Activated naive CD8-positive, alpha-beta T cell (primary cell): ENCODE data around the gene PTGES.
"Not testable (repeated sequence)": the region's sequence is repeated elsewhere in the genome, so short reads cannot be mapped to it uniquely, and the experiment has no call there.

Experiments
- H3K27ac Mint-ChIP-seq: one replicate; pipeline ENCODE4 v1.8.0; 2021; ENCODE audit warnings: mixed read lengths
- H3K27me3 Mint-ChIP-seq: one replicate; pipeline ENCODE4 v1.8.0; 2021; ENCODE audit warnings: mixed read lengths
- H3K36me3 Mint-ChIP-seq: one replicate; pipeline ENCODE4 v1.8.0; 2021; ENCODE audit warnings: mixed read lengths
- H3K4me1 Mint-ChIP-seq: one replicate; pipeline ENCODE4 v1.8.0; 2021; ENCODE audit warnings: low read depth, mixed read lengths
- H3K4me3 Mint-ChIP-seq: one replicate; pipeline ENCODE4 v1.8.0; 2021; ENCODE audit warnings: mild to moderate bottlenecking, mixed read lengths
- H3K9me3 Mint-ChIP-seq: one replicate; pipeline ENCODE4 v1.8.0; 2021; ENCODE audit warnings: low read depth, mixed read lengths

The PTGES gene

DNA sequence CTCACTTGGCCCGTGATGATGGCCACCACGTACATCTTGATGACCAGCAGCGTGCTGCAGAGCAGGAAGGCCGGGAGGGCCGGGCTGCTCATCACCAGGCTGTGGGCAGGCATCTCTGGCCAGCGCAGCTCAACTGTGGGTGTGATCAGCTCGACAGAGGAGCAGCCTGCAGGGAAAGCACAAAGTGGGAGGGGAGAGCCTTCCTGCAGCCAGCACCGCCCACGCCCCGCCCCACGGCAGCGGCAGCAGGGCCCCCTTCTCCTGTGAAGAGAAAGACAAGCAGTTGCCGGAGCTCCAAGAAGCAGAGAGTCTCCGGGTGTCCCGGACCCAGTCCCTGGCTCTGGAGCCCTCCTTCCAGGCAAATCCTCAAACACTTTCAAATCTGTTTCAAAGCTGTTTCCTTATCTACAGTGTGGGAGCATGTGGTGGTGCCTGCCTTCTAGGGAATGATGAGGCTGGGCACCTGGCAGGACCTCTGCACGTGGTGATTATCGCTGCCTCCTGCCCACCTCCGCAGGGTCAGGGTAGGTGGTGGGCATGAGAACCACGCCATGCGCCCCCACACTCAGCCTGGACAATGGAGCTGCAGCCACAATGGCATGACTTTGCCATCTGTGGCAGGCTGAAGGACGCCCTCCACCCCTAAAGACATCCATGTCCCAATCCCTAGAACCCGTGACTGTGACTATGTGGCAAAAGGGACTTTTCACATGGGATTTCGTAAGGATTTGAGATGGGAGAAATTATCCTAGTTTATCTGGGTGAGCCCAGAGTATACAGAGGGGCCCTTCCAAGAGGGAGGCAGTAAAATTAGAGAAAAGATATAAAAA lies at the start of gene PTGES:
TSS of gene PTGES (minus strand) at position 143 of the 830 bp plus-strand sequence. CDS start at position 113, 30 bp downstream.
- no peaks in the 10 kb centered on the region for H3K36me3 Mint-ChIP-seq
- no peak within 1 kb of the TSS for H3K27ac Mint-ChIP-seq
- peaks cover 28% of the 10 kb centered on the region for H3K4me1 Mint-ChIP-seq
- H3K4me3 Mint-ChIP-seq = peak within 1 kb of the TSS; percentile 20
- H3K27me3 Mint-ChIP-seq = peaks cover 2% of the 10 kb centered on the region
- H3K9me3 Mint-ChIP-seq = no peaks in the 10 kb centered on the region

DNA sequence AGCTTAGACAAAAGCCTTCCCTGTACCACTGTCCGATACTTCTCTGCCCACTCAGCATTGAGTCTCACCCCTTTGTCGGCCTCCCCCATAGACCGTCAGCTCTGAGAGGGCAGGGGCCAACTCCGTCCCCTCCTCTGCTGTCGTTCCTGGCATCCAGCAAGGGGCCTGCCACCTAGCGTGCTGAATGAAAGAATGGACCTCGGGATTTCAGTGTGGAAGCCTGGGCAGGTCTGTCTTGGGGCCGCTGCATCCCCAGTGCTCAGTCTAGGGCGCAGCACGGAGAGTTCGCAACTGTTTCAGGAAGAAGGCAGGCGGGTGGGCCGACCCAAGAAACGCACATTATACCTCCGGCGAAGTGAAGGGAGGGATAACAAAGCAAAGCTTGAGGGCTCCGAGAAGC lies 48.7 kb upstream of the PTGES start:
- Mint-ChIP-seq H3K27ac (no peak overlapping the region), H3K4me1 (peaks cover 22% of the 10 kb centered on the region), H3K27me3 (no peaks in the 10 kb centered on the region), H3K4me3 (peak overlapping the region; percentile 51), H3K36me3 (peaks cover 3% of the 10 kb centered on the region), H3K9me3 (no peaks in the 10 kb centered on the region)

DNA sequence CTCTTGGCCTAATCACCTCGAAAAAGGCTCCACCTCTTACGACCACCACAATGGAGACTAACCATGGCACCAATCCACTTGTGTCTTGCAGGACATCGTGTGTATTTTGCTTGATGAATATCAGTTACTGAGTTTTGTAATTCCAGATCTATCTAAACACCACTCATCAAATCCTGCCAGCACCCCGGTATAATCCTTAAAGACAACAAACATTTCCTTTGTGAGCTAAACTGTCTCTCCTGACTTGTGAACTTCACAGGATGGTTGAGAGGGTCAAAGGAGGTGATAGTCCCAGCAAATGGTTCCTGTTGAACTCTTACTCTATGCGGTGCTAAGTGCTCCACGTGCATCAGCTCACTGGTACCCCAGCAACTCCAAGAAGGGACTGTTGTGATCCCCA lies 46.1 kb upstream of the PTGES start:
- Mint-ChIP-seq H3K4me1 (peaks cover 5% of the 10 kb centered on the region), H3K27me3 (no peaks in the 10 kb centered on the region), H3K36me3 (no peaks in the 10 kb centered on the region), H3K9me3 (no peaks in the 10 kb centered on the region), H3K4me3 (no peak overlapping the region), H3K27ac (no peak overlapping the region)

DNA sequence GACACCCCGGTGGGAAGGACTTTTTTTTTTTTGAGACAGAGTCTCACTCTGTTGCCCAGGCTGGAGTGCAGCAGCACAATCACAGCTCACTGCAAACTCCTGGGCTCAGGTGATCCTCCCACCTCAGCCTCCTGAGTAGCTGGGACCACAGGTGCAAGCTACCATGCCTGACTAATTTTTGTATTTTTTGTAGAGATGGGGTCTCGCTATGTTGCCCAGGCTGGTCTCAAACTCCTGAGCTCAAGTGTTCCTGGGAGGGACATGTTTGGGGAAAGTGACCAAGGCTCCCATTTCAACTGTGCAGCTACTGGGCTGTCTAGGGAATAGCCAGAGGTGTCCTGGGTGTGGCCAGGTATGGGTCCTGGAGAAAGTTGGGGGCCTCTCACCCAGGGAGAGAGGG lies 43.2 kb upstream of the PTGES start:
- H3K4me1 Mint-ChIP-seq, H3K4me3 Mint-ChIP-seq, H3K36me3 Mint-ChIP-seq, H3K9me3 Mint-ChIP-seq, H3K27ac Mint-ChIP-seq, H3K27me3 Mint-ChIP-seq: not testable (repeated sequence)

DNA sequence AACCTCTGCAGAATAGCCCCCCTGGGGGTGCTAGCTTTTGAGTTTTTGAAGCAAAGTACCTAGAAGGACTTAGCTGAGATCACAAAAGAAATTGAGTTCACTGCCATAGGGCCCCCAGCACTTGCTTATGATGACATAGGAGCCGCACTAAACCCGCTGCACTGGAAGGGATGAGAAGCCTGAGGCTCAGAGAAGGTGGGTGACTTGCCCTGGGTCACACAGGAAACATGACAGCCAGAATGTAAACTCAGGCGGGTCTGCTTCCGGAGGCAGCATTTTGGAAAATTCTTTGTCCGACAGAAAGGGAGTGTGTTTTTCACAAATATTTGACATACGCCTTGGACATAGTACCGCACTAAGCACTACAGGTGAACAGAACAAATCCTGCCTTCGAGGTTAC lies 41.7 kb upstream of the PTGES start:
- Mint-ChIP-seq H3K9me3 (no peaks in the 10 kb centered on the region), H3K4me1 (peaks cover 5% of the 10 kb centered on the region), H3K27ac (no peak overlapping the region), H3K27me3 (no peaks in the 10 kb centered on the region), H3K36me3 (no peaks in the 10 kb centered on the region), H3K4me3 (no peak overlapping the region)

DNA sequence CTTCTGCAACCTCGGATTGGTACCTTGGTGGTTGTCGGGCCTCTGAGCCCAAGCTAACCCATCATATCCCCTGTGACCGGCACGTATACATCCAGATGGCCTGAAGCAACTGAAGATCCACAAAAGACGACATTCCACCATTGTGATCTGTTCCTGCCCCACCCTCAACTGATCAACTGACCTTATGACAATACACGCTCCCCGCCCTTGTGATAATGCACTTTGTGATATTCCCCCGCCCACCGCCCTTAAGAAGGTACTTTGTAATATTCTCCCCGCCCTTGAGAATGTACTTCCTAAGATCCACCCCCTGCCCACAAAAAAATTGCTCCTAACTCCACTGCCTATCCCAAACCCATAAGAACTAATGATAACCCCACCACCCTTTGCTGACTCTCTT lies 33.6 kb upstream of the PTGES start:
- H3K27ac Mint-ChIP-seq = no peak overlapping the region

DNA sequence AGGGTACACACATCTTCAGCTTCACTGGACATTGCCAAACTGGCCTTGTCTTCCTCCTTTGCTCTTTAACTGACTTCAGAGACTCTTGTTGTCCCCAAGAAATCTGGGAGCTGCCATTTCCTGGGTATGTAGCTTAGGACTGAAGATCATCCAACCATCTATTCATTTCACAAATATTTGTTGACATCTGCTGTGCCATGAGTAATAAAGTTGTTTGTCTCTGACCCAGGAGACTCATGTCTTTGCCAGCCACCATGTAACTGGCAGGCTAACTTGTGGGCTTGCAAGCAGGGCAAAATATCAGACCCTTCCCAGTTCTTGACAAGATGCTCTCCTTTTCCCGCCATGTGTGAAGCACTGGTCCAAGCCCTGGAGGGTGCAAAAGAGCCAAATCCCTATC lies 33.0 kb upstream of the PTGES start:
- Mint-ChIP-seq H3K27me3 (peaks cover 2% of the 10 kb centered on the region), H3K9me3 (no peaks in the 10 kb centered on the region), H3K4me3 (no peak overlapping the region), H3K36me3 (no peaks in the 10 kb centered on the region), H3K27ac (no peak overlapping the region), H3K4me1 (peaks cover 6% of the 10 kb centered on the region)

More for the DNA sequence above, 33.6 kb upstream of the PTGES start:
- Mint-ChIP-seq H3K4me1 (peaks cover 6% of the 10 kb centered on the region), H3K27me3 (peaks cover 2% of the 10 kb centered on the region), H3K9me3 (no peaks in the 10 kb centered on the region), H3K4me3 (no peak overlapping the region), H3K36me3 (no peaks in the 10 kb centered on the region)

GRCh38 chr9:129784970-129785369 lies 32.1 kb upstream of the PTGES start:
- H3K27ac Mint-ChIP-seq, H3K27me3 Mint-ChIP-seq, H3K4me3 Mint-ChIP-seq, H3K4me1 Mint-ChIP-seq, H3K36me3 Mint-ChIP-seq, H3K9me3 Mint-ChIP-seq: not testable (repeated sequence)

GRCh38 chr9:129783516-129784361 lies 30.9 kb upstream of the PTGES start:
- Mint-ChIP-seq H3K27me3 (peaks cover 2% of the 10 kb centered on the region), H3K36me3 (no peaks in the 10 kb centered on the region), H3K4me1 (peaks cover 1% of the 10 kb centered on the region), H3K4me3 (no peak overlapping the region), H3K9me3 (no peaks in the 10 kb centered on the region), H3K27ac (no peak overlapping the region)

GRCh38 chr9:129781981-129782380 lies 29.1 kb upstream of the PTGES start:
- H3K27me3 Mint-ChIP-seq = peaks cover 5% of the 10 kb centered on the region
- H3K9me3 Mint-ChIP-seq = no peaks in the 10 kb centered on the region
- no peak overlapping the region for H3K4me3 Mint-ChIP-seq
- H3K27ac Mint-ChIP-seq = no peak overlapping the region
- no peaks in the 10 kb centered on the region for H3K36me3 Mint-ChIP-seq
- H3K4me1 Mint-ChIP-seq = peaks cover 10% of the 10 kb centered on the region

DNA sequence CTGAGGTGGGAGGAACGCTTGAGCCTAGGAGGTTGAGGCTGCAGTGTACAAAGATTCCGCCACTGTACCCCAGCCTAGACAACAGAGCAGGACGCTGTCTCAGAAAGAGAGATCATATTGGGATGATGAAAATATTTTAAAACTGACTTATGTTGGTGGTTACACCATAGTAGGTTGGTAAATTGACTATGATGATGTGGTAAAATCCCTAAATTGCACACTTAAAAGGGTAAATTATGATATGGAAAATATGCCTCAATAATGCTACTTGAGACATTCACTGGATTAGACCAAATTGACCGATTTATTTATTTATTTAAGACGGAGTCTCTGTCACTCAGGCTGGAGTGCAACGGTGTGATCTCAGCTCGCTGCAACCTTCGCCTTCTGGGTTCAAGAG lies 28.3 kb upstream of the PTGES start:
- Mint-ChIP-seq H3K4me3 (no peak overlapping the region), H3K36me3 (no peaks in the 10 kb centered on the region), H3K27me3 (peaks cover 5% of the 10 kb centered on the region), H3K4me1 (peaks cover 10% of the 10 kb centered on the region), H3K9me3 (no peaks in the 10 kb centered on the region), H3K27ac (no peak overlapping the region)

- Mint-ChIP-seq H3K27me3 (peaks cover 4% of the 10 kb centered on the region), H3K9me3 (no peaks in the 10 kb centered on the region), H3K4me3 (no peak overlapping the region), H3K4me1 (peaks cover 10% of the 10 kb centered on the region), H3K27ac (no peak overlapping the region), H3K36me3 (no peaks in the 10 kb centered on the region)
Measured at GRCh38 chr9:129779560-129780190, 26.8 kb upstream of the PTGES start.

GRCh38 chr9:129778469-129778868 lies 25.6 kb upstream of the PTGES start:
- Mint-ChIP-seq H3K27ac (no peak overlapping the region), H3K4me3 (no peak overlapping the region), H3K27me3 (peaks cover 4% of the 10 kb centered on the region), H3K4me1 (peaks cover 9% of the 10 kb centered on the region), H3K9me3 (no peaks in the 10 kb centered on the region), H3K36me3 (no peaks in the 10 kb centered on the region)

DNA sequence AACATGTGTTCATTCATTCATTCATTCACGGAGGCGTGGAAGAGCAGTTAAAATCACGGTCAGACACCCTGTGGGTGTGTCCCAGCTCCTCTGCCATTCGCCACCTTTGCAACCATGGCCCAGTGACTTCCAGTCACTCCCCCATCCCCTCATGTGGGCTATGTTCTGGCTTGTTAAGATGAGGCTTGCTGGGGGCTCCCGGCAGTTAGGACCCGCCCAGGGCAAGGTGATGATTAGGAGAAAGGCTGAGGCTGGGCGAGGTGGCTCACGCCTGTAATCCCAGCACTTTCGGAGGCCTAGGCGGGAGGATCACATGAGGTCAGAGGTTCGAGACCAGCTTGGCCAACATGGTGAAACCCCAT lies 24.9 kb upstream of the PTGES start:
- Mint-ChIP-seq H3K4me3 (peak overlapping the region; percentile 39), H3K9me3 (no peaks in the 10 kb centered on the region), H3K4me1 (peaks cover 9% of the 10 kb centered on the region), H3K36me3 (no peaks in the 10 kb centered on the region), H3K27ac (no peak overlapping the region), H3K27me3 (peaks cover 4% of the 10 kb centered on the region)
